ENCODE results near the gene MTHFSD. TPM values are rescaled to one million over a fixed set of nuclear protein-coding genes. Genes with fewer than 3 reads are reported as not detected.

MTHFSD gene
- total RNA-seq, 2 donors from 2014 or later: 16.9 to 35.6 TPM

DNA sequence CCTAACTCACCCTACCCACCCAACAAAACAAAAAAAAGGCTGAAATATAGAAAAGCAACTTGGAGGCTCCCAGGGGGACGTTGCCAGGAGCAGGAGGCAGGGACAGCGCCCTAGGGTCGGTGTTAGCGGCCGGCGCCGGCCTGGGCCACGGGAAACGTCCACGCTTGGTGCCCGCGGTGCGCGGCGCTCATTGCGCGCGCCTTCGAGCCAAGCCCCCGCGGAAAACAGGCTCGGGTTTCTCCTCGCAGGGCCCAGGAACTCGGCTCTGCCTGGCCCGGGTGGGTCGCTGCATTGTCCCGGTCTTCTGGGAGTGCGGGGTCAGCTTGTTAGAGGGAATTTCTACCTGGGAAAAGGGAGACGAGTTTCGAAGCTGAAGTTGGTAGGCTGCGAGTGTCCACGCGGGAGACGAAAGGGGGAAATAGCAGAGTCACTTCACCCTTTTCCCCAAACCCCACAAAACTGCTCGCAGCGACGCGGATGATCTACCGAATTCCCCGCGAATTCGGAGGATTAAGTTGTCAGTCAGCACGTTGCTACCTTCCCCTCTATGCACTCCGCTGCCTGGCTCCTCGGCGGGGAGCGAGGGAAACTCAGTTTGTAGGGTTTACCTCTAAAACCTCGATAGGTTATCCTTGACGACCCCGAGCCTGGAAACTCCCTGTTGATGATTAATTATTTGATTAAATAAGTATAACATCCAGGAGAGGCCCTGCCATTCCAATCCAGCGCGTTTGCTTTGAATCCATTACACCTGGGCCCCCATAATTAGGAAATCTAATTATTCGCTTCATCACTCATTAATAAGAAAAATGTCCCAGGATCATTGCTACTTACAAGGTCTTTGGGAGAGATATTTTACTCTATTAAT, 10.8 kb upstream of the MTHFSD start:
- Histone ChIP-seq H3K4me3 (no peak overlapping the region), H3K27ac (no peak overlapping the region)

DNA sequence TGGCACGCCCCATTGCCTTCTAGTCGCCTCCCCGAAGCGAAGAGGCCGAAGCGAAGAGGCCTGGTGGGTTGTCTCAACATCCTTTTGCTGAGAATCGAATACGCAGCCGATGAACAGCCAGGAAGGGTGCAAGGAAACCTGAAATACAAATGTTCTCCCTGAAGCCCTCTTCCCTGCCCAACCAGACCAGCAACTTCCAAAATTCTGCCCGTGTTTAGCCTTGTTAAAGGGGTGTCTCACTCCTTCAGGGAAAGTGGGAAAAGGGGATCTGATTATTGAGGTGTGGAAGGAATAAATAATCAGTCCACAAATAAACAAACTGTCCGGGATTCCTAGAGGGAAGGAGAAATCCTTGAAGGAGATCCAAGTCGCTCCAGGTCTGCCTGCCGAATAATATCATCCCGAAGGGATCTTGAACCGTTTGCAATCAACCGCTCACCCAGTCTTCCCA, 10.2 kb upstream of the MTHFSD start:
- Histone ChIP-seq H3K4me1 (peaks cover 31% of the 10 kb centered on the region), H3K36me3 (replicated peaks in 1 of 2; ENCODE audit: insufficient read depth in 1 of 2, low read depth in 2 of 2) (no peaks in the 10 kb centered on the region), H3K27me3 (peaks cover 0 to 55% of the 10 kb centered on the region in 2 donors), H3K9me3 (no peaks in the 10 kb centered on the region), H3K27ac (no peak overlapping the region), H3K4me3 (no peak overlapping the region)
- intact Hi-C loops (cut with DNase I): loop anchor here (5.0 kb wide), 2 partner anchors 492 to 712 kb away; no protein-coding TSS in a partner anchor
- ATAC-seq: no peak
- TF ChIP-seq, protein P1, sequence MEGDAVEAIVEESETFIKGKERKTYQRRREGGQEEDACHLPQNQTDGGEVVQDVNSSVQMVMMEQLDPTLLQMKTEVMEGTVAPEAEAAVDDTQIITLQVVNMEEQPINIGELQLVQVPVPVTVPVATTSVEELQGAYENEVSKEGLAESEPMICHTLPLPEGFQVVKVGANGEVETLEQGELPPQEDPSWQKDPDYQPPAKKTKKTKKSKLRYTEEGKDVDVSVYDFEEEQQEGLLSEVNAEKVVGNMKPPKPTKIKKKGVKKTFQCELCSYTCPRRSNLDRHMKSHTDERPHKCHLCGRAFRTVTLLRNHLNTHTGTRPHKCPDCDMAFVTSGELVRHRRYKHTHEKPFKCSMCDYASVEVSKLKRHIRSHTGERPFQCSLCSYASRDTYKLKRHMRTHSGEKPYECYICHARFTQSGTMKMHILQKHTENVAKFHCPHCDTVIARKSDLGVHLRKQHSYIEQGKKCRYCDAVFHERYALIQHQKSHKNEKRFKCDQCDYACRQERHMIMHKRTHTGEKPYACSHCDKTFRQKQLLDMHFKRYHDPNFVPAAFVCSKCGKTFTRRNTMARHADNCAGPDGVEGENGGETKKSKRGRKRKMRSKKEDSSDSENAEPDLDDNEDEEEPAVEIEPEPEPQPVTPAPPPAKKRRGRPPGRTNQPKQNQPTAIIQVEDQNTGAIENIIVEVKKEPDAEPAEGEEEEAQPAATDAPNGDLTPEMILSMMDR (IDR thresholded peaks at IDR 0.05): no peak
- no peak for TF ChIP-seq POLR2A (IDR thresholded peaks at IDR 0.05)
- 21 to 33% methylated on average over 16 of the region's 16 CpGs for WGBS, 2 donors
- DNase-seq: no peak

More for the DNA sequence above, 10.8 kb upstream of the MTHFSD start:
- intact Hi-C loops (cut with DNase I): loop anchor here (5.0 kb wide), 2 partner anchors 491 to 711 kb away; no protein-coding TSS in a partner anchor
- Histone ChIP-seq H3K36me3 (replicated peaks in 1 of 2; ENCODE audit: insufficient read depth in 1 of 2, low read depth in 2 of 2) (no peaks in the 10 kb centered on the region), H3K4me1 (peaks cover 31% of the 10 kb centered on the region), H3K9me3 (no peaks in the 10 kb centered on the region), H3K27me3 (peaks cover 0 to 57% of the 10 kb centered on the region in 2 donors)
- ATAC-seq (no peak), DNase-seq (no peak)
- 5% methylated on average over 29 to 53 of the region's 53 CpGs for WGBS, 2 donors
- TF ChIP-seq POLR2A (IDR thresholded peaks at IDR 0.05): no peak
- TF ChIP-seq, protein P1 (IDR thresholded peaks at IDR 0.05): no peak

DNA sequence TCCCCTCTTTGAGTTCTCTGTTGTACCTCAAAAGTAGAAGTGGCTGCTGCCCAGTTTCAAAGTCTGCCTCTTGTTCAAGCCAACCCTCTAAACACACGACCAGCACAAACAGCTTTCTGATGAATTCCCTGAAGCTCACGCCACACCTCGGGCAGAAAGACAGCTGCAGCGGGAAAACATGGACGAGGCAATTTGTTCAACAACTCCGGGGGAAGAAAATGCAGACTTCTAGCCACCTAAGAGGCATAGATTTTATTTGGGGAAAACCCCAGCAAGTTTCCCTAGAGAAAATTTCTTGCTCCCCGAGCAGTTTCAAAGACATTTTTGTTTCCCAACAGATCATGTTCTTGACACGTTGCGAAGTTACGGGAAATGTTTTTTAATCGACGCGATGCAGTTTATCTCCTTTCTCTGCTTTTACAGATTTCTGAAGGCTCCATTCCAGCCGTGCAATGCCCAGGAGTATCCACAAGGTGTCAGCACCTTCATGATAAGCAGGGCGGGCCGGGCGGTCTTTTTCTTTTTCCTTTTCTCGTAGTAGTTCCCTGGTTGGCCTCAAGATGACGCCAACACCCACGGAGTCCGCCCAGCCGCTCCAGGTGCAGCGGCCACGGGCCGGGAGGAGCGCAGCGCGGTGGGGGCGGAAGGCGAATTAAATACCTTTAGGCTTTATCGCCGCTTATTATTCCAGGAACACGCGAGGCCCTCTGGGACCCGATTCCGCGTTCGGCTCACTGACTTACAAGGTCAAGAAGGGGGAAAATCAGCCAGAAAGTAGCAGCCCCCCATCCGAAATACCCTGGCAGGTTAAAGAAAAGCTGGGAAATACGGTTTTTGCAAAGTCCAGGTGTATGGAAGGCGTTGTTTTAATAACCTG, 8.7 kb upstream of the MTHFSD start:
- DNase-seq (peak; percentile 91 to 95 (median 93)), ATAC-seq (peak; percentile 93)
- peaks cover 31% of the 10 kb centered on the region for H3K4me1 ChIP-seq
- H3K36me3 ChIP-seq (replicated peaks in 1 of 2; ENCODE audit: insufficient read depth in 1 of 2, low read depth in 2 of 2): no peaks in the 10 kb centered on the region
- no peak overlapping the region for H3K27ac ChIP-seq
- intact Hi-C loops (cut with DNase I): no loop called here
- WGBS, 2 donors: 1% methylated on average over 35 to 41 of the region's 41 CpGs
- H3K9me3 ChIP-seq: no peaks in the 10 kb centered on the region
- peaks cover 0 to 43% of the 10 kb centered on the region in 2 donors for H3K27me3 ChIP-seq
- TF ChIP-seq POLR2A (IDR thresholded peaks at IDR 0.05): no peak
- TF ChIP-seq, protein P1 (IDR thresholded peaks at IDR 0.05): peak; percentile 99 to 100 (median 100)
- H3K4me3 ChIP-seq: no peak overlapping the region

DNA sequence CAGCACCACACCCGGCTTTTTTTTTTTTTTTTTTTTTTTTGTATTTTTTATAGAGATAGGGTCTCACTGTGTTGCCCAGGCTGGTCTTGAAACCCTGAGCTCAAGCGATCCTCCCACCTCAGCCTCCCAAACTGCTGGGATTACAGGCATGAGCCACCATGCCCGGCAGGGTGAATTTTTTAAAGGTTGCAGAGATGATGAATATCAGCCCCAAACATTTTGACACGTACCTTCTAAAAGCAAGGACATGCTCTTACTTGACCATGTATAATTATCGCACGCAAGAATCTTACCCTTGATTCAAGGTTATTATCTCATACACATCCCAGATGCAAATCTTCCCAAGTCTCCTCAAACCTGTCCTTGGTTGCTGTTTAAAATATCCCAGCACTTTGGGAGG, 7.3 kb upstream of the MTHFSD start:
- DNase-seq: no peak
- intact Hi-C loops (cut with DNase I): no loop called here
- TF ChIP-seq POLR2A (IDR thresholded peaks at IDR 0.05): no peak
- TF ChIP-seq, protein P1 (IDR thresholded peaks at IDR 0.05): no peak
- no peak for ATAC-seq
- Histone ChIP-seq H3K27me3 (peaks cover 0 to 33% of the 10 kb centered on the region in 2 donors), H3K27ac (no peak overlapping the region), H3K4me3 (no peak overlapping the region), H3K9me3 (no peaks in the 10 kb centered on the region), H3K4me1 (peaks cover 26% of the 10 kb centered on the region), H3K36me3 (replicated peaks in 1 of 2; ENCODE audit: insufficient read depth in 1 of 2, low read depth in 2 of 2) (no peaks in the 10 kb centered on the region)
- 57 to 60% methylated on average over 6 of the region's 6 CpGs for WGBS, 2 donors
